RCC 7860 (cell line): ENCODE measurements around the gene PHF2.

Experiments
- DNase-seq: peaks from one replicate; pipeline ENCODE4 v3.0.0-alpha.2; 2015; ENCODE audit warnings: low spot score
- FAIRE-seq: peaks from 2 replicates; lab custom pipeline; 2012; peaks lifted over from hg19 to GRCh38; lab: Jason Lieb, UNC

The PHF2 gene

GRCh38 chr9:93693129-93693528 is 116.7 kb downstream of the PHF2 start:
- DNase-seq (no peak), FAIRE-seq (no peak)

GRCh38 chr9:93697352-93698139 is 121.2 kb downstream of the PHF2 start:
- DNase-seq (no peak), FAIRE-seq (no peak)

DNA sequence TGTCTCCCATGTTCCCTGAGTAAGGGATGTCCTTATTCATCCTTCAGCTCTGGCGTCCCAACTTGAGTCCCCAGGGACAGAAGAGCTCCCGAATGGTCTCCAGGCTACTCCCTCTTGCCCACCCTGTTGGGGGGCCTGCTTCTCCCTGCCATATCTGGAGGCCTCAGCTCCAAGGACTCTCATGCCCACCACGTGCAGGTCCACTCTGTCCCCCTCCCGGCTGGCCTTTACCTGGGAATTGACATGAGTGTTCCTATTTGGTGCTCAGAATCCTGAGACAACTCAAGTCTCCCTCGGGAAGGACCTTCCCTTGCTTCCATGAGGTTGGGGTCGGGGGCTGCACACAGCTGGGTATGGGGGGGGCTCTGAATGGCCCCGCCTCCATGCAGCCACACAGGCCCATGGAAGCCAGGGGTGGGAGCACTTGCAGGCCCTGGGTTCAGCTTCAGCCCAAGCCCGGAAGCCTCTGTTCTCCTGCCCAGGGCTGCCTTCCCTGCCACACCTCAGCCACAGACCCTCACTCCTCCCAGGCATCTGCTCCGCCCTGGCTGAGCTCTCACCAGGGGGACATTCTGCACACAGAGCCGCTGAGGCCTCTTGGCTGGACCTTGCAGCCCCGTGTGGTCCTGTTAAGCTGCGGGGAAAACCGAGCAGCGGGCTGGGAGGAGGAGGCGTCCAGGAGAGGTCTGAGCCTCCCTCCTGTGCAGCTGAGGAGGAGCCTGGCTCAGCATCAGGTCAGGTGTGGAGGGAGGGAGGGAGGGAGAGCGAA is 121.9 kb downstream of the PHF2 start:
- DNase-seq: no peak
- FAIRE-seq: no peak

GRCh38 chr9:93699650-93700049 is 123.3 kb downstream of the PHF2 start:
- FAIRE-seq (no peak), DNase-seq (no peak)

DNA sequence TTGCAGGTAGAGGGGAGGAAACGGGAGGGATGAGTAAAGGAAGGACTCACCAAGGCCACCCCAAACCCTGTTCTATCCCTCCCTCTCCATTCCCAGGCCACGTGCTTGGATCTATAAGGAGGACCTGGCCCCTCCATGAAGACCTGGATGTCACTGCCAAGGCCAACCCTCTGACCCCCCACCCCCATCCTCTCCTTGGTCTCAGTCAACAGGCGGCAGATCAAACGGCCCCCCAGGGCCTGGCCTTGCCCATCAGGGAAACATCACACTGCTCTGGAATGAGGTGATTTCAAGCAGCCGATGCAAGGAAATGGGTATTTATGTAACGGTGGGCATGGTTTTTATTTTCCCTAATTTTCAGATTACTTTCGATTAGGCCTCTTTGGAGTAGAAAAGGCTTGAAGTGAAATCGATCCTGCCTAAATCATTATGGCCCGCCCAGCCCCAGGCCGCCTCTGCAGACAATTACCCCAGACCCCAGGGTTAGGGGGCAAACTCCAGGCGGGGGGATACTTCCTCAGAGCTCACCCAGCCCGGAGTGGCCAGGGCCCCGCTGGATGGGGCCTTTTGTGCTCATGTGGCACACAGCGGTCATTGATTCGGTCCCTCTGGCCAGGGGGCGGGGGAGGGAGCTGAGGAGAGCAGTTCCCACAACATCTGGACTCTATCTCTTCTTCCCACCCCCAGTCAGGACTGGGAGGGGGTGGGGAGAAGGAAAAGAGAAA is 125.3 kb downstream of the PHF2 start:
- FAIRE-seq (no peak), DNase-seq (no peak)

DNA sequence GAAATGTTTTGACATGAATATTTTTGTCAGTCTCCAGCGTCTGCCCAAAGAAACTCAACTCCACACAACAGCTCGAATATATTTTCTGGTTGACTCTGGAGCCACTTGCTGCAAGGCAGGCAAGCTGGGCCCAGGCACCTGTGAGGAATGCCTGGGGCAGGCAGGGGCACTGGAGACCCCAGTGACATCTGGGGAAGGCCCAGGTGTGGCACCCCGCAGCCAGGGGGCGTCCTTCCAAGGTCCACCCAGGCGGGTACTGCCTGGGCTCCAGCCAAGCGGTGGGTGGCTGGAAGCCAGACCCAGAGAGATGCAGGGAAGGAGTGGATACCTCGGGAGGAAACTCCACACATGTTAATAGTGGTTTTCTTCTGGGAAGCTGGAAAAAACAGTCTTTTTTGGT is 125.9 kb downstream of the PHF2 start:
- no peak for DNase-seq
- FAIRE-seq: no peak

- DNase-seq (no peak), FAIRE-seq (no peak)
Measured at GRCh38 chr9:93708289-93708986, 132.1 kb downstream of the PHF2 start.

GRCh38 chr9:93708987-93709302 is 132.6 kb downstream of the PHF2 start:
- FAIRE-seq (no peak), DNase-seq (no peak)

DNA sequence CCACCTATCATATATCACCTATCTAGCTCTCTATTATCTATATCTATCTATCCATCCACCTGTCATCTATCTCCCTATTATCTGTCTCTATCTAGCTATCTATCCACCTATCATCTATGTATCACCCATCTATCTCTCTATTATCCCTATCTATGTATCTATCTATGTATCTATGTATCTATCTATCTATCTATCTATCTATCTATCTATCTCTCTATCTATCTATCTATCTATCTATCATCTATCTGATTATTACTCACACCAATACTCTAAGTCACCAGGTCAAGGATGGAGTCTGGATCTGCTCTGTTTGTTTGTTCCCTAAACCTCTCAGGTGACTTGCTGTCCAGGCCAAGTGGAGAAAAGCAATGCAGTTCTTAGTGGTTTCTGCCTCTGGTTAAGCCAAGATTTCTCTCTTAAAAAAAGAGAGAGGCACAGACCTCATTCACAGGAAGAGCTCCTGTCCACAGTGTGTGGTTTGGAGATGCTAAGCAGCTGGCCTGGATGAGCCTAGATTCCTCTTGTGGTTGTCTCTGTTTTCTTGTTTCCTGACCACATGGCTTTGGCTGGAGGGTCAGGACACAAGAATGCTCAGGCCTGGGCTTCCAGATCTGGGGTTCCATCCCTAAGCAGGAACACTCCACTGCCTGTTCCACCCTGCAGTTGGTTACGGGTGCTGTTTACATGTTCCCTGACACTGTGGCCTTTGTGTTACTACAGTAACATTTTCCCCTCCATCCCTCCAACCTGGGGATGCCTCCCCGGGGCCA is 133.4 kb downstream of the PHF2 start:
- no peak for DNase-seq
- FAIRE-seq: no peak

DNA sequence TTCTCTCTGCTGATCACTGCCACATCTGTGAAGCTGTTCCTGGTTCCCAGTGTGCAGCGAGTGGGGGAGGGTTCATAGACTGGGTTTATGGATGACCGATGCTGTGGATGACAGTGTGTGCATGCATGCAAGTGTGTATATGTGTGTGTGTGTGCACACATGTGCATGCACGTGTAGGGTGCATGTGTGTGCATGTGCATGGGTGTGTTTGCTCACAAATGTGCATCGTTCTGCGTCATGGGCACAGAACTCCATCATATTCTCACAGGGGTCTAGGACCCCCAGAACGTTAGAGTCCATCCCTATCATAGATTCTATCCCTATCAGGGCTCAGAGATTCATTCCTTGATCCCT is 134.0 kb downstream of the PHF2 start:
- FAIRE-seq: no peak
- no peak for DNase-seq

DNA sequence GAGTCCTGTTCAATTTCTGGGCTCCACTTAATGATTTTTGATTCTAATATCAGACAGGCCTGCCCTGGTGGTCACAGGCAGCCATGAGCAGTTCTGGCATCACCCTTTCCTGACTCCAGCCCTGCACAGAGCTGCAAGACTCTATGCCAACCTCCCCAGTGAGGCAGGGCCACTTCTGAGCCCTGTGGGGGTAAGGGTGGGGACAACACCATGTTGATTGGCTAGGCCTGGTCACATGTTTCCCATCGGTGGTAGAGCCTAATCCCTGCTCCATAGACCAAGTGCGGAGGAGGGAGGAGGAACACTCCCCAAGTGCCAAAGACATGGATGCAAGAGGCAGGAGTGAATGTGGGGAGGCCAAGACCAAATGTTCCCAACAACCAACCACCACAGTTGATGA is 134.6 kb downstream of the PHF2 start:
- no peak for DNase-seq
- FAIRE-seq: no peak

- DNase-seq (no peak), FAIRE-seq (no peak)
Measured at GRCh38 chr9:93712896-93713295, 136.5 kb downstream of the PHF2 start.

DNA sequence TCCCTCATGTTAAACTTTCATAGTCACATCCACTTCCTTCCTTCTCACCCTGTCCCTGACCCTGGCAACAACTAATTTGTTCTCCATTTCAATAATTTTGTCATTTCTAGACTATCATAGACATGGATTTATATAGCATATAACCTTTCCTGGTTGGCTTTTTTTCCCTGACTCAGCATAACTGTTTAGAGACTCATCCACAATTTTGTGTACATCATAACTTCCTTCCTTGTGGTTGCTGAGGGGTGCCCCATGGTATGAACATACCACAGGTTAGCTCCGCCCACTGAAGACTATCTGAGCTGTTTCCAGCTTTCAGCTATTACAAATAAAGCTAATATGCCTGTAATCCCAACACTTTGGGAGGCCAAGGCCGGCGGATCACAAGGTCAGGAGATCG is 137.3 kb downstream of the PHF2 start:
- FAIRE-seq: no peak
- DNase-seq: no peak

GRCh38 chr9:93721417-93721965 is 145.1 kb downstream of the PHF2 start:
- DNase-seq (no peak), FAIRE-seq (no peak)

- FAIRE-seq (no peak), DNase-seq (no peak)
Measured at GRCh38 chr9:93724852-93725251, 148.5 kb downstream of the PHF2 start.

GRCh38 chr9:93725382-93725781 is 149.0 kb downstream of the PHF2 start:
- DNase-seq (no peak), FAIRE-seq (no peak)

- no peak for FAIRE-seq
Measured at GRCh38 chr9:93726147-93726546, 149.8 kb downstream of the PHF2 start.

More at GRCh38 chr9:93726147-93726546, 149.8 kb downstream of the PHF2 start:
- no peak for DNase-seq
